Activated CD4-positive, alpha-beta T cell treated with anti-CD3 and anti-CD28 coated beads, Interleukin-10, Interleukin-2, amounts not matched to agents 100 ng/mL and 50 ng/mL, durations not matched to agents 16 hours and 8 hours (primary cell): ENCODE data around the gene RNF11.

ENCODE experiments used
- DNase-seq: peaks from one replicate; pipeline ENCODE4 v3.0.0-alpha.2; 2020

Gene RNF11

GRCh38 chr1:51320967-51321923 lies 85.2 kb downstream of the RNF11 start:
- no peak for DNase-seq

- no peak for DNase-seq
Observed at GRCh38 chr1:51321924-51322280, 85.8 kb downstream of the RNF11 start.

DNA sequence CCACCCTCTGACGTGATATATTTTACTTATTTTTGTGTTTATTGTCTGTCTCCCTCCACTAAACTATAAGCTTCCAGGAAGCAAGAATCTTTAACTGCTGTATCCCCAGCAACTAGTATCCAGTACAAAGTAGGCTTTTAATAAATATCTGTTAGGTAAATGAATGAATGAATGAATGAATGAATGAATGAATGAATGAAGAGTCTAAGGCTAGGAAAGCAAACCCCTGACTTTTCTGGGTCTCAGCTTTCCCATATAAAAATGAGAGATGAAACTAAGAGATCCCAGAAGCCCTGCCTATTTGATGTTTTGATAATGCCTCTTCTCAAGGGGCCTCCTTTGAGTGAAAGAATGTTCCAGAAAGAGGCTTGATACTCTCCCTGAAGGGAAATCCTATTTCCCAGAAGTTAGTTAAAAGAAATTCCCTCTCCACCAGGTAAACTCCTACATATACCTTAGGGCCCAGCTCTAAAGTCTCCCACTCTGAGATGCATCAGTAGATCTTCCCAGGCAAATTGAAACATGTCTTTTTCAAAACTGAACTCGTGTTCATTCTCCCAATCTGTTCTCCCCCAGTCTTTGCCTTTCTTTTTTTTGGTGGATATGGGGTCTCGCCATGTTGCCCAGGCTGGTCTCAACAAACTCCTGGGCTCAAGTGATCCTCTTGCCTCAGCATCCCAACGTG lies 86.5 kb downstream of the RNF11 start:
- no peak for DNase-seq
